Mesenchymal stem cell (in vitro differentiated cells and primary cell): Measurements from ENCODE around the gene PIK3R1.
"Not testable (repeated sequence)": the region's sequence is repeated elsewhere in the genome, so short reads cannot be mapped to it uniquely, and the experiment has no call there.

Source experiments
- DNase-seq: peaks from one replicate; pipeline ENCODE4 v3.0.0-alpha.2; 2013
- H2AFZ ChIP-seq: one replicate; pipeline ENCODE4 v1.6.1; 2013; ENCODE audit warnings: low read depth, mild to moderate bottlenecking, control low read depth, inconsistent platforms, low read length, moderate library complexity
- H2AK5ac ChIP-seq: 2 replicates; pipeline ENCODE4 v1.6.1; 2013; ENCODE audit warnings: low read length, moderate library complexity, mild to moderate bottlenecking, inconsistent platforms; ENCODE audit not compliant: severe bottlenecking
- H2BK120ac ChIP-seq: one replicate; pipeline ENCODE4 v1.6.1; 2013; ENCODE audit warnings: low read depth, mild to moderate bottlenecking, inconsistent platforms, low read length, moderate library complexity
- H2BK12ac ChIP-seq, 2 experiments: one replicate each; pipeline ENCODE4 v1.6.1; 2013; ENCODE audit warnings: inconsistent platforms in 2 of 2, low read length in 2 of 2, mild to moderate bottlenecking in 2 of 2, moderate library complexity in 2 of 2, control low read depth in 1 of 2
- H2BK15ac ChIP-seq: one replicate; pipeline ENCODE4 v1.6.1; 2013; ENCODE audit warnings: mild to moderate bottlenecking, low read depth, inconsistent platforms; ENCODE audit not compliant: poor library complexity, severe bottlenecking
- H2BK5ac ChIP-seq: 2 replicates; pipeline ENCODE4 v1.6.1; 2013; ENCODE audit warnings: low read depth, mild to moderate bottlenecking, low read length, control low read depth, inconsistent platforms; ENCODE audit not compliant: poor library complexity, severe bottlenecking
- H3K14ac ChIP-seq, 2 experiments: one replicate each; pipeline ENCODE4 v1.6.1; 2013; ENCODE audit warnings: inconsistent platforms in 2 of 2, low read length in 2 of 2, control low read depth in 1 of 2, mild to moderate bottlenecking in 1 of 2, moderate library complexity in 1 of 2
- H3K18ac ChIP-seq, 2 experiments: one replicate each; pipeline ENCODE4 v1.6.1; 2013; ENCODE audit warnings: inconsistent platforms in 2 of 2, low read length in 2 of 2, control low read depth in 1 of 2, low read depth in 1 of 2, mild to moderate bottlenecking in 1 of 2
- H3K23ac ChIP-seq, 2 experiments: one replicate each; pipeline ENCODE4 v1.6.1; 2013; ENCODE audit warnings: inconsistent platforms in 2 of 2, low read length in 2 of 2, mild to moderate bottlenecking in 2 of 2, moderate library complexity in 2 of 2, control low read depth in 1 of 2
- H3K27ac ChIP-seq: 2 replicates; pipeline ENCODE4 v1.5.1; 2013; ENCODE audit warnings: mild to moderate bottlenecking, moderate library complexity, low read length, control low read depth, inconsistent platforms; ENCODE audit not compliant: poor library complexity, severe bottlenecking
- H3K27me3 ChIP-seq, 2 experiments: 2 replicates each; pipeline versions ENCODE4 v1.6.1 to v1.7.0; 2013; ENCODE audit warnings: low read length in 2 of 2, mild to moderate bottlenecking in 2 of 2, moderate library complexity in 2 of 2, control low read depth in 1 of 2, inconsistent platforms in 1 of 2; ENCODE audit not compliant: control insufficient read depth in 1 of 2, insufficient read depth in 1 of 2
- H3K36me3 ChIP-seq, 2 experiments: 2 replicates each; pipeline versions ENCODE4 v1.6.1 to v1.7.0; 2013; ENCODE audit warnings: low read length in 2 of 2, control low read depth in 1 of 2, inconsistent platforms in 1 of 2, low read depth in 1 of 2, mild to moderate bottlenecking in 1 of 2; ENCODE audit not compliant: insufficient read depth in 2 of 2, control insufficient read depth in 1 of 2
- H3K4ac ChIP-seq, 2 experiments: one replicate each; pipeline ENCODE4 v1.6.1; 2013; ENCODE audit warnings: inconsistent platforms in 2 of 2, low read length in 2 of 2, mild to moderate bottlenecking in 2 of 2, moderate library complexity in 2 of 2, control low read depth in 1 of 2, low read depth in 1 of 2
- H3K4me1 ChIP-seq: 2 replicates; pipeline ENCODE4 v1.6.1; 2013; ENCODE audit warnings: low read depth, low read length, control low read depth; ENCODE audit not compliant: control insufficient read depth, insufficient read depth
- H3K4me2 ChIP-seq: 2 replicates; pipeline ENCODE4 v1.6.1; 2013; ENCODE audit warnings: low read length, mild to moderate bottlenecking, inconsistent platforms; ENCODE audit not compliant: poor library complexity, severe bottlenecking
- H3K4me3 ChIP-seq, 2 experiments: 2 replicates each; pipeline versions ENCODE4 v1.5.1 to v1.7.0; 2013; ENCODE audit warnings: low read length in 2 of 2, mild to moderate bottlenecking in 2 of 2, control low read depth in 1 of 2, low read depth in 1 of 2; ENCODE audit not compliant: insufficient read depth in 1 of 2
- H3K79me1 ChIP-seq: replicated peaks from 2 replicates; pipeline ENCODE4 v1.6.1; 2013; ENCODE audit warnings: mild to moderate bottlenecking, control low read depth, low read length, inconsistent platforms; ENCODE audit not compliant: poor library complexity, severe bottlenecking
- H3K9ac ChIP-seq: 2 replicates; pipeline ENCODE4 v1.7.0; 2013; ENCODE audit warnings: mild to moderate bottlenecking, low read length, moderate library complexity
- H3K9me3 ChIP-seq: 2 replicates; pipeline ENCODE4 v1.7.0; 2013; ENCODE audit warnings: mild to moderate bottlenecking, low read length; ENCODE audit not compliant: control insufficient read depth
- H4K8ac ChIP-seq: one replicate; pipeline ENCODE4 v1.6.1; 2013; ENCODE audit warnings: inconsistent platforms, mild to moderate bottlenecking, low read length, moderate library complexity
- H4K91ac ChIP-seq: one replicate; pipeline ENCODE4 v1.6.1; 2013; ENCODE audit warnings: mild to moderate bottlenecking, low read length, inconsistent platforms
- WGBS: methylation state at CpG from one replicate; pipeline ENCODE4 v1.1.7; 2013; ENCODE audit warnings: mixed read lengths; 5-methylcytosine and 5-hydroxymethylcytosine counted together

Gene PIK3R1

GRCh38 chr5:68235229-68235628 lies 19.7 kb downstream of the PIK3R1 start:
- not testable (repeated sequence) for H3K4me2 ChIP-seq, H2AFZ ChIP-seq, H2BK15ac ChIP-seq, H3K18ac ChIP-seq, H2AK5ac ChIP-seq, H3K4ac ChIP-seq, H2BK120ac ChIP-seq, H3K14ac ChIP-seq, H3K4me3 ChIP-seq, H4K91ac ChIP-seq, H3K27me3 ChIP-seq, H2BK12ac ChIP-seq, H4K8ac ChIP-seq, H2BK5ac ChIP-seq, DNase-seq, H3K27ac ChIP-seq, H3K9ac ChIP-seq, H3K9me3 ChIP-seq, H3K23ac ChIP-seq, H3K4me1 ChIP-seq
- peaks cover 24% of the 10 kb centered on the region for H3K79me1 ChIP-seq
- H3K36me3 ChIP-seq = peaks cover 0 to 28% of the 10 kb centered on the region in 2 experiments
- whole genome bisulfite sequencing = no CpG with 5 or more reads among the region's 2 CpGs

DNA sequence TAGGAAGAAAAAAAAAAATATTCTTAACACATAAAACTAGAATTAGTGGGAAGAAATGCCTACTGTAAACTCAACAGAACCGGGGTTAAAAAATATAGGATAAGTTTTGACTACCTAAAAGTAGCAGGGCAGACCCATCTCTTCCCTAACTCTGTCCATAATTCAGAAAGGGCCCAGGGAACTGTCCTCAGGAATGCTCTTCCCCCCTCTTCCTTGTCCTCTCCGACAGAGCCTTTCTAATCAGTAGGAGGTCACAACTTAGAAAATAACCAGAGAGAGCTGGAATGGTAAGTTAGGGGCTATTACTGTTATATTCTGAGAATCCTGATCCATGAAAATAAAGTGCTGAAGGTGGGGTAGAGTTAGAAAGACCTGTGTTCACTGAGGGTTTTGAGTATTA lies 22.2 kb downstream of the PIK3R1 start:
- Histone ChIP-seq H3K9me3 (no peaks in the 10 kb centered on the region), H4K8ac (no peak overlapping the region), H4K91ac (no peak overlapping the region), H3K27me3 (no peaks in the 10 kb centered on the region), H2BK15ac (no peak overlapping the region), H3K4me2 (no peak overlapping the region), H3K79me1 (peaks cover 13% of the 10 kb centered on the region), H2BK5ac (no peak overlapping the region), H2AFZ (no peak overlapping the region), H3K23ac (peak overlapping the region in 1 of 2 experiments; percentile 90), H3K18ac (no peak overlapping the region), H3K36me3 (peaks cover 0 to 12% of the 10 kb centered on the region in 2 experiments), H3K4me3 (peak overlapping the region in 1 of 2 experiments; percentile 13), H3K14ac (no peak overlapping the region), H3K4me1 (peaks cover 7% of the 10 kb centered on the region), H3K27ac (no peak overlapping the region), H3K4ac (no peak overlapping the region), H3K9ac (peak overlapping the region; percentile 69), H2BK12ac (no peak overlapping the region), H2BK120ac (no peak overlapping the region), H2AK5ac (no peak overlapping the region)
- DNase-seq = no peak
- WGBS = 100% methylated on average over 1 of the region's 2 CpGs

GRCh38 chr5:68239487-68239886 lies 23.9 kb downstream of the PIK3R1 start:
- peak overlapping the region; percentile 78 for H3K4me2 ChIP-seq
- H3K27me3 ChIP-seq = no peaks in the 10 kb centered on the region
- no peak overlapping the region for H3K14ac ChIP-seq
- no peak overlapping the region for H2BK120ac ChIP-seq
- H3K18ac ChIP-seq = peak overlapping the region; percentile 28 to 33
- H3K4me3 ChIP-seq = peak overlapping the region in 1 of 2 experiments; percentile 31
- no peak overlapping the region for H2BK15ac ChIP-seq
- no peak overlapping the region for H2AK5ac ChIP-seq
- H3K9me3 ChIP-seq = no peaks in the 10 kb centered on the region
- no peak overlapping the region for H2BK5ac ChIP-seq
- H3K79me1 ChIP-seq = peaks cover 10% of the 10 kb centered on the region
- no peak overlapping the region for H3K4ac ChIP-seq
- H4K91ac ChIP-seq = no peak overlapping the region
- no peak overlapping the region for H2BK12ac ChIP-seq
- peak; percentile 90 for DNase-seq
- H4K8ac ChIP-seq = peak overlapping the region; percentile 15
- peaks cover 7% of the 10 kb centered on the region for H3K4me1 ChIP-seq
- whole genome bisulfite sequencing = 13% methylated on average over 5 of the region's 7 CpGs
- peaks cover 0 to 6% of the 10 kb centered on the region in 2 experiments for H3K36me3 ChIP-seq
- peak overlapping the region; percentile 40 for H3K27ac ChIP-seq
- H3K23ac ChIP-seq = no peak overlapping the region
- peak overlapping the region; percentile 69 for H3K9ac ChIP-seq
- H2AFZ ChIP-seq = no peak overlapping the region

DNA sequence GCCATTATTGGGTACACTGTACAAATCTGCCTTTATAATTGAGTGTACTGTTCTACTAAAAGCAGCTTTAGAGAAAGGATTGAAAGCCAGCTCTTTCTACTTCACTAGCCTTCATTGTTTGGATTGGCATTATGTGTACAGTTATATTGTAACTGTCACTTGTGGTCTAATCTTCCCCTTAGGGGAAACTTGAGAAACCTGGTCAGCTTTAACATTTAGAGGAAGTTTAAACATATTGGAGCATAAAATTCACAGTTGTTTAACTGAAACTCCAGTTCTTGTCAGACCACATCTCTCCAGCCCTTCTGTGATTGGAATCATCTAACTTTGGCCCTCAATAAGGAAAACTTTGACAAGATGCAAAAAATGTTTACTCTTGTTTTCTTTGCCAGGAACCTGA lies 24.6 kb downstream of the PIK3R1 start:
- DNase-seq = no peak
- Histone ChIP-seq H3K23ac (no peak overlapping the region), H3K4me1 (peaks cover 7% of the 10 kb centered on the region), H3K9me3 (no peaks in the 10 kb centered on the region), H3K14ac (no peak overlapping the region), H2AK5ac (no peak overlapping the region), H2BK5ac (no peak overlapping the region), H4K8ac (no peak overlapping the region), H3K4ac (no peak overlapping the region), H3K27ac (no peak overlapping the region), H2BK120ac (no peak overlapping the region), H3K79me1 (peaks cover 10% of the 10 kb centered on the region), H2AFZ (no peak overlapping the region), H3K18ac (no peak overlapping the region), H2BK12ac (no peak overlapping the region), H4K91ac (no peak overlapping the region), H3K9ac (peak overlapping the region; percentile 69), H3K4me2 (no peak overlapping the region), H2BK15ac (no peak overlapping the region), H3K36me3 (peaks cover 0 to 6% of the 10 kb centered on the region in 2 experiments), H3K4me3 (peak overlapping the region in 1 of 2 experiments; percentile 2), H3K27me3 (no peaks in the 10 kb centered on the region)
